Astrocyte of the cerebellum (primary cell): Measurements from ENCODE around the gene PHKG1.
"Not testable (repeated sequence)": the region's sequence is repeated elsewhere in the genome, so short reads cannot be mapped to it uniquely, and the experiment has no call there.

Experiments used
- DNase-seq: peaks from one replicate; pipeline ENCODE4 v3.0.0-alpha.2; 2011; ENCODE audit warnings: low read depth
- H3K4me3 ChIP-seq: 2 replicates; pipeline ENCODE4 v1.5.1; 2011; ENCODE audit warnings: mild to moderate bottlenecking, low read depth, low read length, moderate library complexity
- in situ Hi-C: cut with HindIII; loops from 2 replicates; pipeline ENCODE4 v1.10.0; 2017; ENCODE audit warnings: low sequenced_read_pairs
- TF ChIP-seq, protein P1 (sequence below): IDR thresholded peaks from 2 replicates; pipeline ENCODE4 v1.5.1; 2012; ENCODE audit warnings: low read length, low read depth, moderate library complexity, mild to moderate bottlenecking; ENCODE audit errors: missing control alignments

The PHKG1 gene

GRCh38 chr7:56062382-56062781 is 30.4 kb downstream of the PHKG1 start:
- no peak overlapping the region for H3K4me3 ChIP-seq
- no peak for DNase-seq
- in situ Hi-C loops = loop anchor here (10.0 kb wide), 1 partner anchor 638 kb away; no protein-coding TSS in a partner anchor
- TF ChIP-seq, protein P1, sequence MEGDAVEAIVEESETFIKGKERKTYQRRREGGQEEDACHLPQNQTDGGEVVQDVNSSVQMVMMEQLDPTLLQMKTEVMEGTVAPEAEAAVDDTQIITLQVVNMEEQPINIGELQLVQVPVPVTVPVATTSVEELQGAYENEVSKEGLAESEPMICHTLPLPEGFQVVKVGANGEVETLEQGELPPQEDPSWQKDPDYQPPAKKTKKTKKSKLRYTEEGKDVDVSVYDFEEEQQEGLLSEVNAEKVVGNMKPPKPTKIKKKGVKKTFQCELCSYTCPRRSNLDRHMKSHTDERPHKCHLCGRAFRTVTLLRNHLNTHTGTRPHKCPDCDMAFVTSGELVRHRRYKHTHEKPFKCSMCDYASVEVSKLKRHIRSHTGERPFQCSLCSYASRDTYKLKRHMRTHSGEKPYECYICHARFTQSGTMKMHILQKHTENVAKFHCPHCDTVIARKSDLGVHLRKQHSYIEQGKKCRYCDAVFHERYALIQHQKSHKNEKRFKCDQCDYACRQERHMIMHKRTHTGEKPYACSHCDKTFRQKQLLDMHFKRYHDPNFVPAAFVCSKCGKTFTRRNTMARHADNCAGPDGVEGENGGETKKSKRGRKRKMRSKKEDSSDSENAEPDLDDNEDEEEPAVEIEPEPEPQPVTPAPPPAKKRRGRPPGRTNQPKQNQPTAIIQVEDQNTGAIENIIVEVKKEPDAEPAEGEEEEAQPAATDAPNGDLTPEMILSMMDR = no peak

GRCh38 chr7:56053993-56054392 is 38.8 kb downstream of the PHKG1 start:
- no peak overlapping the region for H3K4me3 ChIP-seq
- in situ Hi-C loops = no loop called here
- DNase-seq = no peak
- TF ChIP-seq, protein P1 = no peak

DNA sequence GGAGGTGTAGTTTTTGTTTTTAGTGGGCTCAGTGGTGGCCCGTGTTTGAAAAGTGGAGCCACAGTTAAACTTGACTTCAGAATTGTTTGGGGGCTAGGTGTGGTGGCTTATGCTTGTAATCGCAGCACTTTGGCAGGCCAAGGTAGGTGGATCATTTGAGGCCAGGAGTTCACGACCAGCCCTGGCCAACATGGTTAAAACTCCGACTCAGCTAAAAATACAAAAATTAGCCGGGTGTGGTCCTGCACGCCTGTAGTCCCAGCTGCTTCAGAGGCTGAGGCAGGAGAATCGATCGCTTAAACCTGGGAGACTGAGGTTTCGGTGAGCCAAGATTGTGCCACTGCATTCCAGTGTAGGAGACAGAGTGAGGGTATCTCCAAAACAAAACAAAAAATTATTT is 39.4 kb downstream of the PHKG1 start:
- in situ Hi-C loops = no loop called here
- DNase-seq = no peak
- TF ChIP-seq, protein P1 = no peak
- no peak overlapping the region for H3K4me3 ChIP-seq

DNA sequence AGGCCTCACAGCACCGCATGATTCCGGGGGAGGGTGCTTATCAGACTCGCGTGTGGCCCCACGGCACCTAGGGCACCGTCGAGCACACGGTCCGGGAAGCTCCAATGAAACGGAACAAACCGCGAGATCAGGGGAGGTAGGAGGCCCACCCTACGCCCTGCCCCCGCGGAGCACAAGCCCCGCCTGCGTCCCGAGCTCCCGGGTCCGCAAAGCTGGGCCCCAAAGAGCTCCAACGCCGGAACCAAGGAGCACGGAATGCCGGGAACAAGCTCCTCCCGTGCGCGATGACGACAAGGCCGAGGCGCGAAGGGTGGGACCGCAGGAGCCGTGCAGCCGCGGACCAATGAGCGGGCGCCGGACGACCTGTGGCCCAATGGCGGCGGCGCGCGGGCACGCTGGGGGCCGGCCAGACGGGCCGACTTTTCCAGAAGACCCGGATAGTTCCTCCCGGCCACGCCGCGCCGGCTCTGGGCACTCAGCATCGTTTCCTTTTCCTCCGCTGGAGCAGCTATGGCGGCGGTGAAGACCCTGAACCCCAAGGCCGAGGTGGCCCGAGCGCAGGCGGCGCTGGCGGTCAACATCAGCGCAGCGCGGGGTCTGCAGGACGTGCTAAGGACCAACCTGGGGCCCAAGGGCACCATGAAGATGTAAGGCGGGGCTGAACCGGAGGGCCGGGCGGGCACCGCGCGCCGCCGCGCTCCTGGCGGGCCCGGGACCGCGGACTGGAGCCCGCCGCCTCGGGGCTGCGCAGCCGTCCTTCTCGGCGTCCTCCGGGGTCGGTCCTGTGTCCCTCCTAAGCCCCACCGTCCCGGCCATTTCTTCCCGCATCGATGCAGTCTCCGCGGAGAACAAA is 41.2 kb downstream of the PHKG1 start, which contains the start of the genes CCT6A and PSPH:
Gene CCT6A (plus strand): TSS at position 427 of the 853 bp plus-strand sequence. CDS start 84 bp downstream, at position 511.
Gene PSPH (minus strand): TSS at position 106 of the 853 bp plus-strand sequence. CDS start 30,232 bp downstream, outside the sequence.
- H3K4me3 ChIP-seq = peak within 1 kb of the TSS; percentile 92
- DNase-seq = peak; percentile 95
- TF ChIP-seq, protein P1 = no peak
- in situ Hi-C loops = no loop called here

DNA sequence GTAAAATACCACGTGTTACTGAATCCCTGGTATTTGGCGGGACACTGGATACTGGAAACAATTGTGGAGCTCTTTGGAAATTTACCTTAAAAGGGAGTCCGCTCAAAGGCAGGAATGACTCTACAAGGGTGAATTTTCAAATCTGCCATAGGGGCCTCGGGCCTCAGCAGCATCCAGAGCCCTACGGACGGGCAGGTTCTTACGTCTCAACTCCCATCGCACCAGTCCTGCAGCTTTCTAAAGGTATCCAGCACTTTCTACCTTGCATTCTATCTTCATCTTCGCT is 41.8 kb downstream of the PHKG1 start:
- in situ Hi-C loops = no loop called here
- H3K4me3 ChIP-seq = peak overlapping the region; percentile 92
- no peak for DNase-seq
- TF ChIP-seq, protein P1 = no peak

GRCh38 chr7:56048763-56049162 is 44.0 kb downstream of the PHKG1 start:
- in situ Hi-C loops, H3K4me3 ChIP-seq, DNase-seq: not testable (repeated sequence)

- no peak for DNase-seq
- in situ Hi-C loops = no loop called here
- no peak overlapping the region for H3K4me3 ChIP-seq
- TF ChIP-seq, protein P1 = no peak
Measured at GRCh38 chr7:56048245-56048644, 44.5 kb downstream of the PHKG1 start.

DNA sequence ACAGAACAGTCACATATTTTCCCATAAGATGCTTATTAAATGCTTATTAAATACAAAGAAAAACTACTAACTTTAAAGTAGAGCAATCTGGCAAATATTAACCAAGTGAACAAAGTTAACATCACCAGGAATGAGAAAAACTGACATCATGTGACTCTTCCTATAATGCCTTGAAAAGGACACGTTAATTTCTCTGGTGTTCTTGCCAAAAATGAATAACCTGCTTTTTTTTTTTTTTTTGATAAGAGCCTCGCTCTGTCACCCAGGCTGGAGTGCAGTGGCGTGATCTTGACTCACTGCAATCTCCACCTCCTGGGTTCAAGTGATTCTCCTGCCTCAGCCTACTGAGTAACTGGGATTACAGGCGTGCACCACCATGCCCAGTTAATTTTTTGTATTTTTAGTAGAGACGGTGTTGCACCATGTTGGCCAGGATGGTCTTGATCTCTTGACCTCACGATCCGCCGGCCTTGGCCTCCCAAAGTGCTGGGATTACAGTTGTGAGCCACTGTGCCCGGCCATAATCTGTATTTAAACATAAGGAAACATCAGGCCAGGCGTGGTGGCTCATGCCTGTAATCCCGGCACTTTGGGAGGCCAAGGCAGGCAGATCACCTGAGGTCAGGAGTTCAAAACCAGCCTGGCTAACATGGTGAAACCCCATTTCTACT is 45.2 kb downstream of the PHKG1 start:
- in situ Hi-C loops, H3K4me3 ChIP-seq, DNase-seq: not testable (repeated sequence)
